Adrenal gland (tissue), 12 donors: ENCODE data around the gene FDX2. TPM values are rescaled to one million over a fixed set of nuclear protein-coding genes. Genes with fewer than 3 reads are reported as not detected.

Experiments
- DNase-seq, 7 donors: peaks; one replicate each; pipeline ENCODE4 v3.0.0-alpha.2; 2019 to 2020
- H3K27ac ChIP-seq, 5 donors: fragments of 200-600 bp; sonication (generic) in 4 of 5; 1 replicate in 3 of 5; 2 replicates in 2 of 5; pipeline versions ENCODE4 v1.5.1 to v1.8.0; 2016 to 2020; ENCODE audit warnings: mild to moderate bottlenecking in 1 of 5
- H3K27me3 ChIP-seq: fragments of 200-600 bp; 2 replicates; pipeline ENCODE4 v1.8.0; 2021
- H3K36me3 ChIP-seq, 2 donors: fragments of 200-600 bp; replicated peaks in 1 of 2; 1 replicate in 1 of 2; 2 replicates in 1 of 2; pipeline versions ENCODE4 v1.5.1 to v1.8.0; 2018 to 2022
- H3K4me1 ChIP-seq, 2 donors: fragments of 200-600 bp; replicated peaks in 1 of 2; 1 replicate in 1 of 2; 2 replicates in 1 of 2; pipeline versions ENCODE4 v1.5.1 to v1.8.0; 2018 to 2021
- H3K4me3 ChIP-seq, 4 donors: fragments of 200-600 bp; sonication (generic) in 3 of 4; one replicate each; pipeline ENCODE4 v1.5.1; 2016 to 2018
- H3K9me3 ChIP-seq, 3 donors: fragments of 200-600 bp; sonication (generic) in 1 of 3; replicated peaks in 1 of 3; 1 replicate in 2 of 3; 2 replicates in 1 of 3; pipeline versions ENCODE4 v1.5.1 to v1.8.0; 2016 to 2021
- POLR2A ChIP-seq, 2 donors: fragments of 450-650 bp; IDR thresholded peaks; one replicate each; pipeline ENCODE4 v1.6.1; 2017; ENCODE audit warnings: antibody characterized with exemption in 2 of 2, mild to moderate bottlenecking in 2 of 2, moderate library complexity in 1 of 2
- WGBS, 4 donors: extraction: QIAGEN DNeasy Blood & Tissue Kit in 2 of 4; methylation state at CpG; one replicate each; pipeline versions ENCODE4 v1.1.5 to v1.1.7; 2013 to 2017; 5-methylcytosine and 5-hydroxymethylcytosine counted together
- intact Hi-C, 2 donors: fragments of 100-400 bp; cut with DNase I; formaldehyde crosslinking; loops; one replicate each; pipeline versions ENCODE4 v1.14.1 to v1.15.0; 2022 to 2023
- polyA plus RNA-seq, 3 donors: library from polyadenylated mRNA; stranded (reverse); fragments of 200-250 nt in 2 of 3; fragments of 350-450 nt in 1 of 3; fragmentation: Illumina TruSeq in 1 of 3; extraction: RNeasy Lipid Tissue Mini Kit (QIAGEN cat#74804) in 1 of 3; gene quantifications; one replicate each; pipeline ENCODE4 v1.2.3, GENCODE V29; 2013 to 2014
- total RNA-seq, 9 donors: library from RNA; depleted of rRNA in 4 of 9; stranded (reverse); fragments of >200 nt in 4 of 9; fragments of 120-200 nt in 1 of 9; fragmentation: NEBNext Ultra II Directional in 1 of 9; extraction: Animal tissue kit (Norgen Biotek cat#: 25700) in 1 of 9; gene quantifications; one replicate each; pipeline versions ENCODE4 v1.1.0 to v1.2.4, GENCODE V29; 2013 to 2023
- TF ChIP-seq, protein P1 (sequence below), 6 experiments: fragments of 450-650 bp in 4 of 6; fragments of 200-600 bp in 2 of 6; sonication (generic) in 1 of 6; IDR thresholded peaks; 1 replicate in 5 of 6; 2 replicates in 1 of 6; pipeline versions ENCODE4 v1.5.1 to v1.8.0; 2016 to 2021; ENCODE audit warnings: antibody characterized with exemption in 6 of 6, mild to moderate bottlenecking in 2 of 6, moderate library complexity in 1 of 6
- donor health status: healthy with polysubstance abuse.
- donor health status: Bipolar disorder and iron deficiency.
- donor health status: DM: yes; HTN: yes; CAD: no.
- donor health status: DM: no; HTN: no; CAD: no.
- donor health status: DM: no; HTN: no; CAD: no.
- donor health status: DM: yes; HTN: yes; CAD: no.

FDX2 gene
- total and polyA plus RNA-seq, 12 donors, result 21.1 to 45.3 (median 31.3) TPM

- H3K36me3 ChIP-seq, result peaks cover 0 to 74% of the 10 kb centered on the region in 2 donors
- no peaks in the 10 kb centered on the region for H3K27me3 ChIP-seq
- no peak overlapping the region for H3K27ac ChIP-seq
- H3K4me3 ChIP-seq, result no peak overlapping the region
- TF ChIP-seq, protein P1, sequence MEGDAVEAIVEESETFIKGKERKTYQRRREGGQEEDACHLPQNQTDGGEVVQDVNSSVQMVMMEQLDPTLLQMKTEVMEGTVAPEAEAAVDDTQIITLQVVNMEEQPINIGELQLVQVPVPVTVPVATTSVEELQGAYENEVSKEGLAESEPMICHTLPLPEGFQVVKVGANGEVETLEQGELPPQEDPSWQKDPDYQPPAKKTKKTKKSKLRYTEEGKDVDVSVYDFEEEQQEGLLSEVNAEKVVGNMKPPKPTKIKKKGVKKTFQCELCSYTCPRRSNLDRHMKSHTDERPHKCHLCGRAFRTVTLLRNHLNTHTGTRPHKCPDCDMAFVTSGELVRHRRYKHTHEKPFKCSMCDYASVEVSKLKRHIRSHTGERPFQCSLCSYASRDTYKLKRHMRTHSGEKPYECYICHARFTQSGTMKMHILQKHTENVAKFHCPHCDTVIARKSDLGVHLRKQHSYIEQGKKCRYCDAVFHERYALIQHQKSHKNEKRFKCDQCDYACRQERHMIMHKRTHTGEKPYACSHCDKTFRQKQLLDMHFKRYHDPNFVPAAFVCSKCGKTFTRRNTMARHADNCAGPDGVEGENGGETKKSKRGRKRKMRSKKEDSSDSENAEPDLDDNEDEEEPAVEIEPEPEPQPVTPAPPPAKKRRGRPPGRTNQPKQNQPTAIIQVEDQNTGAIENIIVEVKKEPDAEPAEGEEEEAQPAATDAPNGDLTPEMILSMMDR (IDR thresholded peaks at IDR 0.05), result no peak
- no peak for TF ChIP-seq POLR2A (IDR thresholded peaks at IDR 0.05)
- H3K4me1 ChIP-seq, result no peaks in the 10 kb centered on the region
- DNase-seq, result no peak
- WGBS, 4 donors, result 88 to 96% (median 95%) methylated on average over 5 to 12 of the region's 12 CpGs
- intact Hi-C loops, result no loop called here
- H3K9me3 ChIP-seq, result no peaks in the 10 kb centered on the region
These were observed 48.0 kb upstream of the FDX2 start for GRCh38 chr19:10363789-10364281.

- intact Hi-C loops, result no loop called here
- TF ChIP-seq, protein P1 (IDR thresholded peaks at IDR 0.05), result no peak
- no peak for TF ChIP-seq POLR2A (IDR thresholded peaks at IDR 0.05)
- Histone ChIP-seq H3K27ac (no peak overlapping the region), H3K4me1 (no peaks in the 10 kb centered on the region), H3K9me3 (no peaks in the 10 kb centered on the region), H3K27me3 (no peaks in the 10 kb centered on the region), H3K36me3 (peaks cover 0 to 75% of the 10 kb centered on the region in 2 donors), H3K4me3 (no peak overlapping the region)
- WGBS, 4 donors, result 96 to 100% (median 97%) methylated on average over 7 to 18 of the region's 18 CpGs; no CpG with 5 or more reads in 1 of the 4 donors
- DNase-seq, result no peak
These were observed 46.4 kb upstream of the FDX2 start for GRCh38 chr19:10362259-10362658.

GRCh38 chr19:10361569-10362011, 45.8 kb upstream of the FDX2 start:
- Histone ChIP-seq H3K9me3 (no peaks in the 10 kb centered on the region), H3K27me3 (no peaks in the 10 kb centered on the region), H3K4me1 (no peaks in the 10 kb centered on the region), H3K27ac (no peak overlapping the region), H3K4me3 (no peak overlapping the region), H3K36me3 (peaks cover 0 to 75% of the 10 kb centered on the region in 2 donors)
- intact Hi-C loops, result no loop called here
- DNase-seq, result no peak
- TF ChIP-seq, protein P1 (IDR thresholded peaks at IDR 0.05), result no peak
- TF ChIP-seq POLR2A (IDR thresholded peaks at IDR 0.05), result no peak
- WGBS, 4 donors, result 84 to 93% (median 89%) methylated on average over 3 to 16 of the region's 16 CpGs

DNA sequence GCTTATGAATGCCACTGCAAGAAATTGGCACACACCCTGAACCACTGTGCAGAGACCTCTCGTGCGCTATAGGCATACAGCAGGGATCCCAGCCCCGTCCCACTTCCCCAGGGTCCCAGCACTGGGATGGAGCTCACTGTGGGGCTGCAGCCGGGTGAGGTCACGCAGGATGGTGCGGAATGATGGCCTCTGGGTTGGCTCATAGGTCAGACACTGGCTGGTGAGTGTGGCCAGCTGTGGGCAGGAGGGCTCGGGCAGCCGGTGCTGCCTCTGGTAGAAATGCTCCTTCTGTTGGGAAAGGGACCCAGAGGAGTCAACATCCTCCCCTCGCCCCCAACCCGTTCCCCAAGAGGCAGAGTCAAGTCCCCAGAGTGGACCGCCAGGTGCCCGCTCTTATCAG, 40.6 kb upstream of the FDX2 start:
- intact Hi-C loops, result no loop called here
- DNase-seq, result no peak
- TF ChIP-seq, protein P1 (IDR thresholded peaks at IDR 0.05), result no peak
- TF ChIP-seq POLR2A (IDR thresholded peaks at IDR 0.05), result no peak
- no peak overlapping the region for H3K4me3 ChIP-seq
- 87 to 95% (median 92%) methylated on average over 7 to 12 of the region's 12 CpGs for WGBS, 4 donors
- no peaks in the 10 kb centered on the region for H3K9me3 ChIP-seq
- peaks cover 0 to 52% of the 10 kb centered on the region in 2 donors for H3K36me3 ChIP-seq
- H3K27ac ChIP-seq, result no peak overlapping the region
- H3K4me1 ChIP-seq, result peaks cover 13 to 14% of the 10 kb centered on the region in 2 donors
- H3K27me3 ChIP-seq, result no peaks in the 10 kb centered on the region
